OCI-LY7 (cell line): Measurements from ENCODE around the gene RSBN1. TPM values are rescaled to one million over a fixed set of nuclear protein-coding genes. Genes with fewer than 3 reads are reported as not detected.

Source experiments
- BruUV-seq: library from RNA; stranded (reverse); fragments of 400-500 nt; replicated peaks from 2 replicates; lab custom pipeline; 2021; lab: Mats Ljungman, UMichigan
- CTCF ChIA-PET: fragments of 300-600 bp; sonication (Branson Sonifier 250); formaldehyde crosslinking; loops from one replicate; lab custom pipeline; 2022; ENCODE audit warnings: antibody characterized with exemption; ENCODE audit not compliant: unreplicated experiment; lab: Charles Lee
- POLR2A ChIA-PET: fragments of 300-600 bp; sonication (Branson Sonifier 250); formaldehyde crosslinking; loops from one replicate; lab custom pipeline; 2022; ENCODE audit warnings: antibody characterized with exemption; lab: Charles Lee
- DNase-seq: peaks from one replicate; pipeline ENCODE4 v3.0.0-alpha.2; 2015; ENCODE audit warnings: low spot score
- H2AFZ ChIP-seq: fragments of 200-600 bp; sonication (generic), shearing (Covaris generic); 2 replicates; pipeline ENCODE4 v1.6.1; 2014; ENCODE audit warnings: mild to moderate bottlenecking, antibody characterized with exemption, low read length, moderate library complexity
- H3K27ac ChIP-seq: fragments of 200-600 bp; sonication (generic); 2 replicates; pipeline ENCODE4 v1.5.1; 2014; ENCODE audit warnings: mixed run types, low read depth, mild to moderate bottlenecking, moderate library complexity, low read length, inconsistent platforms; ENCODE audit not compliant: poor library complexity, severe bottlenecking
- H3K36me3 ChIP-seq: fragments of 200-600 bp; sonication (generic); 2 replicates; pipeline ENCODE4 v1.6.1; 2014; ENCODE audit warnings: mild to moderate bottlenecking, antibody characterized with exemption, low read length, moderate library complexity, mixed read lengths; ENCODE audit not compliant: insufficient read depth
- H3K4me1 ChIP-seq: fragments of 200-600 bp; sonication (generic); 2 replicates; pipeline ENCODE4 v1.5.1; 2014; ENCODE audit warnings: mild to moderate bottlenecking, low read length; ENCODE audit not compliant: insufficient read depth, poor library complexity, severe bottlenecking
- H3K4me2 ChIP-seq: fragments of 200-600 bp; sonication (generic); 2 replicates; pipeline ENCODE4 v1.6.1; 2014; ENCODE audit warnings: mild to moderate bottlenecking, low read length
- H3K4me3 ChIP-seq: fragments of 200-600 bp; sonication (generic); 2 replicates; pipeline ENCODE4 v1.5.1; 2014; ENCODE audit warnings: mild to moderate bottlenecking, low read depth, low read length; ENCODE audit not compliant: poor library complexity, severe bottlenecking
- H3K79me2 ChIP-seq: fragments of 200-600 bp; sonication (generic); 2 replicates; pipeline ENCODE4 v1.6.1; 2016; ENCODE audit warnings: low read depth, mild to moderate bottlenecking, low read length, moderate library complexity, mixed read lengths; ENCODE audit not compliant: insufficient read depth
- H3K9me2 ChIP-seq: fragments of 200-600 bp; sonication (generic); 2 replicates; pipeline ENCODE4 v1.6.1; 2016; ENCODE audit warnings: mild to moderate bottlenecking, low read length, mixed read lengths; ENCODE audit not compliant: insufficient read depth
- H3K9me3 ChIP-seq: fragments of 200-600 bp; sonication (generic); 2 replicates; pipeline ENCODE4 v1.6.1; 2014; ENCODE audit warnings: mild to moderate bottlenecking, mixed run types, low read length, mixed read lengths
- H4K20me1 ChIP-seq: fragments of 200-600 bp; sonication (generic); 2 replicates; pipeline ENCODE4 v1.6.1; 2014; ENCODE audit warnings: mild to moderate bottlenecking, antibody characterized with exemption, low read length, moderate library complexity, mixed read lengths; ENCODE audit not compliant: insufficient read depth
- EZH2phosphoT487 ChIP-seq: fragments of 200-600 bp; sonication (generic); IDR thresholded peaks from 2 replicates; pipeline ENCODE4 v1.6.1; 2018; ENCODE audit warnings: low read depth, borderline replicate concordance, mild to moderate bottlenecking, mixed run types, antibody characterized with exemption, low read length, moderate library complexity, mixed read lengths
- intact Hi-C: fragments of 100-400 bp; cut with micrococcal nuclease; formaldehyde crosslinking; loops from one replicate; pipeline ENCODE4 v1.10.0; 2022; ENCODE audit not compliant: unreplicated experiment
- total RNA-seq, 2 experiments: library from RNA; depleted of rRNA in 1 of 2; stranded (reverse); fragments of >200 nt in 1 of 2; shearing (Covaris generic) in 1 of 2; gene quantifications; 2 replicates each; pipeline ENCODE4 v1.2.3, GENCODE V29; 2014 to 2022
- TF ChIP-seq, protein P1 (sequence below): fragments of 200-600 bp; sonication (generic); conservative IDR thresholded peaks from 2 replicates; pipeline ENCODE4 v1.5.1; 2014; ENCODE audit warnings: mild to moderate bottlenecking, antibody characterized with exemption, low read length, moderate library complexity, mixed read lengths

Gene RSBN1
- total RNA-seq, 2 experiments from 2014 or later = 10.8 to 19.0 TPM

DNA sequence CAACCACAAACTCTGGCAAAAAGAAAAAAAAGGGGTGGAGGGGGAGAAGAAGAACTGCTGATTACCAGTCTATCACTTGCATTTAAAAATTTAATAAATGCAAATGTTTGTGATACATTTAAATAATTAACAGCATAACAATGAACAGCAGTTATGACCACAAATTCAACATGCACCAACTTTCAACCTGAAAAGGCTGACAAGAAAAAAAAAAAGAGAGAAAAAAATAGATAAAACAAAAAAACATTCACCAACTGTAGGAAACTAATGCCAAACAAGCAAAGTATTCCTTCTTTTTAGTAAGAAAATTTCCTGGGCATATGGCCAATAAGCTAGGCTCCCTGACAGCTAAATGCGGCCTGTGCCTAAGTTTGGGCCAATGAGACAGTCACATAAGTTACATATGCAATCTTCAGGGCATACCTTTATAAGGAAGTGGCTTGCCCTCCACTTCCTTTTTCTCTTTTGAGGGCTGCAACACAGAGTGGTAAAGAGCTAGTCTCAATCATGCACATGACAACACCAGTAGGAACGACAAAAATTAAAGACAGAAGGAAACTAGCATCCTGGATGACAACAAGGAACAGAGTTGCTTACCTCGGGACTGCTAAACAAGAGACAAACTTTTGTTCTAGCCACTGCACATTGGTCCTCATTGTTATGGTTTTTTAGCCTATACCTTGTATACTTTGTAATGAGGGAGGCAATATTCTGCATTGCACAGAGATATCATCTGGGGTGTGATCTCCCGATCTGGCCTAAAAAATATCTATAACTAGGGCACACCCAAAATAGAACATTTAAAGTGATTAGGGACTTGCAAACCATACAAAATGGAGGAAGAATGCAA is 28.8 kb downstream of the RSBN1 start:
- Histone ChIP-seq H3K4me2 (peak overlapping the region; percentile 60), H3K4me3 (peak overlapping the region; percentile 6), H3K79me2 (peaks cover 86% of the 10 kb centered on the region), H4K20me1 (peaks cover 12% of the 10 kb centered on the region; the same call in 1 of the 2 replicates), H3K27ac (peak overlapping the region; percentile 32), H2AFZ (no peak overlapping the region), H3K4me1 (peaks cover 33% of the 10 kb centered on the region), H3K9me3 (no peaks in the 10 kb centered on the region), H3K36me3 (peaks cover 14% of the 10 kb centered on the region), H3K9me2 (no peaks in the 10 kb centered on the region)
- POLR2A ChIA-PET = interaction anchor here (0.5 to 1.7 kb wide), 6 partner anchors 9 to 1376 kb away, joined by 3 to 5 read pairs (median 4); no protein-coding TSS in a partner anchor
- DNase-seq = peak; percentile 62
- intact Hi-C loops = no loop called here
- TF ChIP-seq EZH2phosphoT487 = no peak
- TF ChIP-seq, protein P1, sequence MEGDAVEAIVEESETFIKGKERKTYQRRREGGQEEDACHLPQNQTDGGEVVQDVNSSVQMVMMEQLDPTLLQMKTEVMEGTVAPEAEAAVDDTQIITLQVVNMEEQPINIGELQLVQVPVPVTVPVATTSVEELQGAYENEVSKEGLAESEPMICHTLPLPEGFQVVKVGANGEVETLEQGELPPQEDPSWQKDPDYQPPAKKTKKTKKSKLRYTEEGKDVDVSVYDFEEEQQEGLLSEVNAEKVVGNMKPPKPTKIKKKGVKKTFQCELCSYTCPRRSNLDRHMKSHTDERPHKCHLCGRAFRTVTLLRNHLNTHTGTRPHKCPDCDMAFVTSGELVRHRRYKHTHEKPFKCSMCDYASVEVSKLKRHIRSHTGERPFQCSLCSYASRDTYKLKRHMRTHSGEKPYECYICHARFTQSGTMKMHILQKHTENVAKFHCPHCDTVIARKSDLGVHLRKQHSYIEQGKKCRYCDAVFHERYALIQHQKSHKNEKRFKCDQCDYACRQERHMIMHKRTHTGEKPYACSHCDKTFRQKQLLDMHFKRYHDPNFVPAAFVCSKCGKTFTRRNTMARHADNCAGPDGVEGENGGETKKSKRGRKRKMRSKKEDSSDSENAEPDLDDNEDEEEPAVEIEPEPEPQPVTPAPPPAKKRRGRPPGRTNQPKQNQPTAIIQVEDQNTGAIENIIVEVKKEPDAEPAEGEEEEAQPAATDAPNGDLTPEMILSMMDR = no peak
- BruUV-seq = no TSS peak
- CTCF ChIA-PET = interaction anchor here (1.5 kb wide), 1 partner anchor 24 kb away, joined by 5 read pairs; the partner anchor contains the start of gene PHTF1

DNA sequence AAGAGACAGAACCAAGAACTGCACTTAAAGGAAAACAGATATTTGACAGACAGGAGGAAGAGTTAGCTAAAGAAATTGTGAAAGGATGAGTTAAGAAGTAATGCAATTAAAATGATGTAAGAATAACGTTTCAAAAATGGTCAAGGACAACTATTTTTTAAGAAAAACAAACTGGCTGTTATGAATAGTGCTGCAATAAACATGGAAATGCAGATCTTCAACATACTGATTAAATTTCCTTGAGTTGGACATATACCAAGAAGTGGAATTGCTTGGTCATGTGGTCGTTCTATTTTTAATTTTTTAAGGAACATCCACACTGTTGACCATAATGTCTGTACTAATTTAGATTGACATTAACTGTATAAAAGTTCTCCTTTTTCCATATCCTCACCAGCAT is 29.9 kb downstream of the RSBN1 start:
- Histone ChIP-seq H3K9me2 (no peaks in the 10 kb centered on the region), H3K27ac (no peak overlapping the region), H2AFZ (no peak overlapping the region), H3K36me3 (peaks cover 18% of the 10 kb centered on the region), H3K79me2 (peaks cover 85% of the 10 kb centered on the region), H4K20me1 (peaks cover 12% of the 10 kb centered on the region; the same call in 1 of the 2 replicates), H3K9me3 (no peaks in the 10 kb centered on the region), H3K4me2 (no peak overlapping the region), H3K4me1 (peaks cover 33% of the 10 kb centered on the region), H3K4me3 (no peak overlapping the region)
- POLR2A ChIA-PET = interaction anchor here (0.7 to 1.5 kb wide), 2 partner anchors 20 to 390 kb away, joined by 3 to 4 read pairs; no protein-coding TSS in a partner anchor
- CTCF ChIA-PET = no interaction called here
- DNase-seq = no peak
- TF ChIP-seq EZH2phosphoT487 = no peak
- TF ChIP-seq, protein P1 = no peak
- intact Hi-C loops = no loop called here
- BruUV-seq = no TSS peak
